Osteocyte (in vitro differentiated cells): ENCODE results near the gene HSPA6. TPM values are rescaled to one million over a fixed set of nuclear protein-coding genes. Genes with fewer than 3 reads are reported as not detected.

Experiments used
- DNase-seq: peaks from one replicate; pipeline ENCODE4 v3.0.0; 2021; ENCODE audit warnings: mixed read lengths; ENCODE audit not compliant: unreplicated experiment; ENCODE audit errors: extremely low spot score
- H3K27ac Mint-ChIP-seq: one replicate; pipeline ENCODE4 v1.8.0; 2021; ENCODE audit warnings: mild to moderate bottlenecking, mixed read lengths; ENCODE audit not compliant: unreplicated experiment
- H3K27me3 Mint-ChIP-seq: one replicate; pipeline ENCODE4 v1.8.0; 2021; ENCODE audit warnings: mixed read lengths; ENCODE audit not compliant: unreplicated experiment
- H3K36me3 Mint-ChIP-seq: one replicate; pipeline ENCODE4 v1.8.0; 2021; ENCODE audit warnings: mixed read lengths; ENCODE audit not compliant: unreplicated experiment
- H3K4me1 Mint-ChIP-seq: one replicate; pipeline ENCODE4 v1.8.0; 2021; ENCODE audit warnings: mixed read lengths; ENCODE audit not compliant: unreplicated experiment
- H3K4me3 Mint-ChIP-seq: one replicate; pipeline ENCODE4 v1.8.0; 2021; ENCODE audit warnings: mild to moderate bottlenecking, moderate library complexity, mixed read lengths; ENCODE audit not compliant: unreplicated experiment
- H3K9me3 Mint-ChIP-seq: one replicate; pipeline ENCODE4 v1.8.0; 2021; ENCODE audit warnings: mixed read lengths; ENCODE audit not compliant: unreplicated experiment
- CTCF ChIP-seq: fragments of 200-600 bp; sonication (generic); IDR thresholded peaks from 2 replicates; pipeline ENCODE4 v1.5.0; 2021; ENCODE audit warnings: antibody characterized with exemption, mild to moderate bottlenecking, moderate library complexity
- total RNA-seq: library from RNA; stranded (reverse); gene quantifications from 2 replicates; pipeline ENCODE4 v1.2.1, GENCODE V29; 2021

Gene HSPA6
- total RNA-seq, 1 donor from 2014 or later: not detected

DNA sequence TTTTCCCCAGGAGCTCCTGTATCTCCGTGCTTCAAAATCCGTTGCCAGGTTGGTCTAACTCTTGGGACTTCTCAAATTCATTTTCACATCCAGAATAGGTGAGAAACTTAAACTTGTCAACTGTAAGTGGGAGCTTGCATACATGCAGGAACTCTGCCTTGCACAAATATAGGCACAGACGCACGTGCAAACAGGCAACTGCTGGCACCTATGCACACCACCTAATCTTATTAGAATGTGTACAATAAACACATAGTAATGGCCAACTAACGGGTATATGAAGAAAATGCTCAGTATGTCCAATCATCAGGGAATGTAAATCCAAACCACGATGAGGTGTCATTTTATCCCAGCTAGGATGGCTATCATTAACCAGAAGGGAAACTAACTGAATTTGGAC is 41.7 kb upstream of the HSPA6 start:
- Mint-ChIP-seq H3K27me3 (peaks cover 6% of the 10 kb centered on the region), H3K36me3 (no peaks in the 10 kb centered on the region), H3K4me3 (no peak overlapping the region), H3K9me3 (no peaks in the 10 kb centered on the region), H3K4me1 (no peaks in the 10 kb centered on the region), H3K27ac (no peak overlapping the region)
- no peak for DNase-seq
- TF ChIP-seq CTCF: no peak

GRCh38 chr1:161483361-161483760 is 41.0 kb upstream of the HSPA6 start:
- Mint-ChIP-seq H3K36me3 (no peaks in the 10 kb centered on the region), H3K27ac (no peak overlapping the region), H3K9me3 (no peaks in the 10 kb centered on the region), H3K27me3 (peaks cover 3% of the 10 kb centered on the region), H3K4me3 (no peak overlapping the region), H3K4me1 (no peaks in the 10 kb centered on the region)
- no peak for TF ChIP-seq CTCF
- DNase-seq: no peak

DNA sequence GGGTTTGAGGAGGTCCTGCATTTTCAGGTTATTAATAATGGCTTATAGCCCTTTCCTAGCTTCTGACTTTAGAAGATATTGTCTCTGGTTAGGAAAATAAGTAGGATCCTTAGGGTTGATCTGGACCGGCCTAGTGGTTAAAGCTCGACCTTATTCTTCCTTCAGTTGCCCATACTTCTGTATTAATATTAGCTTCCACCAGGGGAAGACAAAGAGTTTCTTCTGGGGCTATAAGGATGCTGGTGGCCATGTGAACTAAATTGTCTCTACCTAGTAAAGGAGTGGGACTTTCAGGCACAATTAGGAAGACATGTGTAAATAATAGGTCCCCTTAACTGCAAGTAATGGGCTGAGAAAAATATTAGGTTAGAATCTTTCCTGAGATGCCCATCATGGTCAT is 39.7 kb upstream of the HSPA6 start:
- H3K27ac Mint-ChIP-seq: no peak overlapping the region
- H3K27me3 Mint-ChIP-seq: peaks cover 15% of the 10 kb centered on the region
- H3K4me1 Mint-ChIP-seq: no peaks in the 10 kb centered on the region
- no peaks in the 10 kb centered on the region for H3K36me3 Mint-ChIP-seq
- no peaks in the 10 kb centered on the region for H3K9me3 Mint-ChIP-seq
- H3K4me3 Mint-ChIP-seq: no peak overlapping the region
- DNase-seq: no peak
- no peak for TF ChIP-seq CTCF

GRCh38 chr1:161486806-161487741 is 37.3 kb upstream of the HSPA6 start:
- H3K27ac Mint-ChIP-seq: no peak overlapping the region
- no peaks in the 10 kb centered on the region for H3K36me3 Mint-ChIP-seq
- TF ChIP-seq CTCF: peak; percentile 55
- no peaks in the 10 kb centered on the region for H3K9me3 Mint-ChIP-seq
- no peak overlapping the region for H3K4me3 Mint-ChIP-seq
- H3K27me3 Mint-ChIP-seq: peaks cover 28% of the 10 kb centered on the region
- DNase-seq: no peak
- no peaks in the 10 kb centered on the region for H3K4me1 Mint-ChIP-seq

DNA sequence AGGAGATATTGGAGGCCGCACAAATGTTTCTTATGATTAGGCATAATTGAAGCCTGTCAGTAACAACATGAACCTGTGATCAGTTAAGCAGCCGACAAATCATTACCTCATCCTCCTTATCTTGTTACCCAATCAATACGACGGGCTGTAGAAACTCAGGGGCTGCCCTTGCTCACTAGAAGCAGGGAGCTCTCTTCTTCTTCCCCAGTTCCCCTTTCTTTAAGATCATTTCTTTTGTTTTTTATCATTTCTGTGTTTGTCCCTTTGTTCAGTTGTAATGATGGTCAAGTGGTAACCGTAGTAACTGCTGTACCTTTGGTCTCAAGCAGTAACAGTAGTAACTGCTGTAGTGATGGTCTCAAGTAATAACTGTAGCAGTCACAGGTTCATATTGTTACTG is 32.9 kb upstream of the HSPA6 start:
- Mint-ChIP-seq H3K27me3 (peaks cover 43% of the 10 kb centered on the region), H3K4me1 (no peaks in the 10 kb centered on the region), H3K9me3 (no peaks in the 10 kb centered on the region), H3K4me3 (no peak overlapping the region), H3K36me3 (no peaks in the 10 kb centered on the region), H3K27ac (no peak overlapping the region)
- no peak for TF ChIP-seq CTCF
- DNase-seq: peak; percentile 5
